Activated CD8-positive, alpha-beta memory T cell treated with anti-CD3 and anti-CD28 coated beads, Interleukin-2, amount 50 U/mL, for 1 hour (primary cell): ENCODE measurements around the gene CCDC51.
"Not testable (repeated sequence)": the region's sequence is repeated elsewhere in the genome, so short reads cannot be mapped to it uniquely, and the experiment has no call there.

Source experiments
- DNase-seq: peaks from one replicate; pipeline ENCODE4 v3.0.0-alpha.2; 2020; ENCODE audit errors: extremely low read depth

The CCDC51 gene

GRCh38 chr3:48405971-48406370 is 33.9 kb downstream of the CCDC51 start:
- DNase-seq: no peak

DNA sequence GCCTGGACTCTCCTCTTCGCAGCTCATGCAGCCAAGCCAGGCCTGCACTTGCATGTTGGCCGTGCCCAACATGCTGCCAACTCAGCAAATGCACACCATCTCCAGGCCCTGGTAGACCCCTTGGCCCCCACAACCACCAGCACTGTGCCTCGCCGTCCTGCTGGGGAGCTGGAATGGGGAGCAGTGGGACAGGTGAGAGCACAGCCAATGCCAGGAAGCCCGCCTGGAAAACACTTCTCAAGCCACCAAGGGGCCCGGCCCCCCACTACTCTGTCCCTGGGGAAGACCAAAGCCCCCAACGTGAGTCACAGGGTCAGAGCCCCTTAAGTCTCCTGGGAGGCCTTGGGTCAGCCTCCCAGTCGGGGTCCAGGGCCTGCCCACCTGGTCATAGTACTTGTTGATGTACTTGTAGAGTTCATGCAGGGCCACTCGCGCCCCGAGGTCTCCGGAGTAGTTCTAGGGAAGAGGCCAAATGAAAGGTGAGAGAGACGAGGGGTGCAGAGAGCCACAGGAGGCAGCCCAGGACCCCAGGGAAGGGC is 34.5 kb downstream of the CCDC51 start:
- DNase-seq: no peak

DNA sequence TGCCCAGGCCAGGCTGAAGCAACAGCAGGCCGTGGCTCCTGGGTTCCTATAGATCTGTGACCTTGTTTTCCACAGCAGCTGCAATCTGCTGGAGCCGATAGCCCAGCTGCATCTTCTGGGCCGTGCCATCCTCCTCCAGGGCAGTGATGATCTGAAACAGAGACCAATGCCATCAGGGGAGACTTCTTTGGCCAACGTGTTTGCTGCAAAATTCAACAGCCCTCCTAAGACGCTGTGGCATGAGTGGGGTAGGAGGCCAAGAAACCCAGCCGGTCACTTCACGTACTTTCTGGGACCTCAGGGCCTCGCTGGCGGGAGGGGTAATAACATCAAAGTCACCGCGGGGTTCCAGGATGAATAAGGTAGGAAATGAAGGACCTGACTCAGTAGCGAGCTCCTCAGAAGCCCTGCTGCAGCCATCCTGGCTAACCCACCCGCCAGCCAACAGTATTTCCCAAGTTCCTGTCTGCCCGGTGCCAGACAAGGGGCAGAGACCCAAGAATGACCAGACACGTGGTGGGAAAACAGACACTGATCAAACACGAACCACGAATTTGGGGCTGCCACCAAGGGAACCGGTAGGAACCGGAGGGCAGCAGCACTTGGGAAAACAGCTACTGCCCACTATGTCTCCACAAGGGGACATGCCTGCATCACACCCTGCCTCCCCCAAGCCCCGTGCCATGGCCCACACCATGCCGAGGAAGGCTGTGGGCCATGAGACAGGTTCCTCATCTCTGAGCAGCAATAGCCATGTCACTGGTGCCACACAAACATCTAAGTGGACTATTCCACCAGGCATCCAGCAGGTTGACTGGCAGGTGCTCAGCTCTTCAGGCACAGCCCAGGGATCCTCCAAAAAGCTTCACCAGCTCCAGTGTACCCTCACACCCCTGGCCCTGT is 35.2 kb downstream of the CCDC51 start:
- no peak for DNase-seq

- DNase-seq: no peak
These were observed 36.1 kb downstream of the CCDC51 start for GRCh38 chr3:48403533-48404439.

- no peak for DNase-seq
These were observed 37.0 kb downstream of the CCDC51 start for GRCh38 chr3:48402907-48403306.

GRCh38 chr3:48402281-48402732 is 37.6 kb downstream of the CCDC51 start:
- no peak for DNase-seq

DNA sequence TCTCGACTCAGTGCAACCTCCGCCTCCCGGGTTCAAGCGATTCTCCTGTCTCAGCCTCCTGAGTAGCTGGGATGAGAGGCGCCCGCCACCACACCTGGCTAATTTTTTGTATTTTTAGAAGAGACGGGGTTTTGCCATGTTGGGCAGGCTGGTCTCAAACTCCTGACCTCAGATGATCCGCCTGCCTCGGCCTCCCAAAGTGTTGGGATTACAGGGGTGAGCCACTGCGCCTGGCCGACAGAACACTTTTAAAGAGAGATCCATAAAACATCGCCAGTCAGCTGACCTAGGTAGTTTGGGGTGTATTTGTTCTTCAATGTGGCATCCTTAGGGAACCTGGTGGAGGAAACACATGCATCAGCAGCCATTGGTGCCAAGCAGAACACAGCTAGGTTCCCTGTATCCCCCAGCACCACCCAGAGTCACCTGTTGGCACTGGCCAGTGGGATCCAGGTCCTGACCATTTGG is 38.5 kb downstream of the CCDC51 start:
- DNase-seq: not testable (repeated sequence)

DNA sequence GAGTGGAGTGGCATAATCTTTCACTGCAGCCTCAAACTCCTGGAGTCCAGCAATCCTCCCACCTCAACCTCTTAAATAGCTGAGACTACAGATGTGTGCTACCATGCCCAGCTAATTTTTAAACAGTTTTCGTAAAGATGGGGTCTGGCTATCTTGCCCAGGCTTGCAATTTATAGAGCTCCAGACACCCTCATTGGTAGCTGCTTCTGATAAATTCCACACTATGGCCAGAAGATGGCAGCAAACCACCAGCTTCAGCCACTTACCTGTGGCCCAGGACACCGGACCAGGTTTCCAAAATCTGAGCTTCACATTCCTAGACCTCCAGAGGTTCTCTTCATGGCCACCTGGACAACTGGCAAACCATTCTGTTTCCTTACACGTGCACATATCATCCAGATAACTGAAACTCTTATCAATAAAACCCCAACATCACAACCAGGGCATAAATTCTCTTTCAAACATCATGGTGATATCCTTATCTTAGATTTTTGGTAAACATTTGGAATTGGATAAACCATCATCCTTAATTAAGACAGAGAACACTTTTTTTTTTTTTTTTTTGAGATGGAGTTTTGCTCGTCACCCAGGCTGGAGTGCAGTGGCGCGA is 39.0 kb downstream of the CCDC51 start:
- DNase-seq: peak; percentile 28

DNA sequence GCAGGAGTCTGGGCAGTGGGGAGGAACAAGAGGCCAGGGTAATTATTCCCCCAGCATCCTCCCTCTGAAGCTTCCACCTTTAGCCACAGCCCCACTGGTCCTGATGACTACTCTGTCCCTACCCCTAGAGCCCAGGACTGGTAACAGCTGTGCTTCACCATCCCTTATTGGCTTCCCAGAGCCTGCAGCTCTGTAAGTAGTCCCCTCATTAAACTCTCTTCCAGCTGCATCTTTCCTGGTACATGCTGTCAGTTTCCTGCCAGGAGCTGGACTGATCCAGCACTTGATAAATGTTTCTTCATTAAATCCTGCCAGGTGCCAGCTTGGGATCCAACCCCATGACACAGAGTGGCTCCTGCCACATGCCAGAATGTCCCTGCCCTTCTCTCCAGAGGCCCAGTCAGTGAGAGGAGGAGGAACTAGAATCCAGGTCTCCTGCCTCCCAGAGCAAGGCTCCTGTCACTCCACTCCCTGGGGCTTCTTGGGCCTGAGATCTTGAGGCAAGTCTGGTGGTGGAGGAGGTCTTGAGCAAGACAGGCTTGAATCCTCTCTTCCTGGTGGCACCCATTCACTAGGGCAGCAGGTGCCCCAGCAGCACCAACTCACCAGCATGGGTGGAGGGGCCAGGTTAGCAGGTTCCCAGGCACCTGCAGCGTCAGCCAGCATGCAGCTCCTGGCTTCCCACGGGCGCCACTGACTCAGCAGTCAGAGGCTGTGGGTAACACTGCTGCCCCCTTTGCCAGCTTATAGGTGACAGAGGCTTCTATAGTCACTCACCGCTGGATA is 40.3 kb downstream of the CCDC51 start:
- DNase-seq: no peak

GRCh38 chr3:48398701-48399386 is 41.1 kb downstream of the CCDC51 start:
- no peak for DNase-seq

DNA sequence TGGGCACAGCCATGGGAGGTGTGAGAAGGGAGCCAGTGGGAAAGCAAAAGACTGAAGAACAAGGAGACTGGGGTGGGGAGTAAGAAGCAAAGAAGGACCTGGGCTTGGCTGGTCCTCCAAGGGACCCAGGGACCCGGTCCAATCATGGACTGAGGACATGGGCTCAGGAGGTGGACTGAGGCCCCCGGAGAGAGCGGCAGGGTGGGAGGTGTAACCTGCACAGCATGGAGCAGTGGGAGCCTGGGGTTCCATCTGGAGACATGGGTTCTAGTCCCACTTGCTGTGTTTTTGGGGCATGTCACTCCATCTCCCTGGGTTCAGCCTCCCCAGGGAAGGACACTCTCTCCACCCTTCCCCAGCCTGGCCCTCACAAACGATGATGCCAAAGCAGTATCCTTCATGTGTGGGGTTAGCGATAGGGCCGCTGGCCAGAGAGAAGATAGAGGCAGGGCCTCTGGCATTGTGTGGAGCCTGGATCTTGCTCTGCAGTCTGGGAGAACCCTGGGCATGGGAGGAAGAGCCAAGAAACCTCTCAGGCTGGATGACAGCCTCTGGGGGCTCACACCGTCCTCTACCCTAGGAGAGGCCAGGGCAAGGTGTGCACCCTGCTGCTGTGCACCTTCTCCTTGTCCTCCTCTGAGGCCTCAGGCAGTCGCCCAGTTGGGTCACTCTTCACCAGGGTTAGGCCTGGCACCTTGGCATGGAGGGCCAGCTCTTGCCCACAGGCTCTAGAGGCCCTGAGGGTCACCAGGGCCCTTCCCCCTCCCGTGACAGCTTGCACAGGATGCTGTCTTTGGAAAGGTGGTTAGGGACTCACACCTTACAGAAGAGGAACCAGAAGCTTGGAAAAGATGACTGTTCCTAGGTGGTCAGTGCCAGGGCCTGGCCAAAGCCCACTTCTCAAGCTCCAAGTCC is 41.9 kb downstream of the CCDC51 start:
- no peak for DNase-seq

DNA sequence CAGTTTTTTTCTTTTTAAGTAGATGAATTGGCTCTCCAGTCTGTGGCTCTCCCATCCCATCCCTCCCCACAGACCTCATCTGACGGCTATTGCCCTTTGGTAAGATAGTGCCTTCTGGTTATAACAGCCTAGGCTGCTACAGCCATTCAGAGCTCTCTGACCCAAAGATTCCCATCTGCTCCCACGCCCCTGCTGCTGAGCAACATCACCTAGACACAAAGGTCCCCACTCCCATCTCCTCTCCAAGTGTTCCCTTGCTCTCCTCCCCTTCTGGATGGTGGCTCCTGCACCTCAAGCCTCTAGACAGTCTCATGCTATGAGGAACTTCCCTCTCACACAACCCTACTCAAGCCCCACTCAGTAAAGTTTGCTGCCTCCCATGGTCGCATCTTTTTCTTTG is 44.2 kb downstream of the CCDC51 start:
- no peak for DNase-seq

DNA sequence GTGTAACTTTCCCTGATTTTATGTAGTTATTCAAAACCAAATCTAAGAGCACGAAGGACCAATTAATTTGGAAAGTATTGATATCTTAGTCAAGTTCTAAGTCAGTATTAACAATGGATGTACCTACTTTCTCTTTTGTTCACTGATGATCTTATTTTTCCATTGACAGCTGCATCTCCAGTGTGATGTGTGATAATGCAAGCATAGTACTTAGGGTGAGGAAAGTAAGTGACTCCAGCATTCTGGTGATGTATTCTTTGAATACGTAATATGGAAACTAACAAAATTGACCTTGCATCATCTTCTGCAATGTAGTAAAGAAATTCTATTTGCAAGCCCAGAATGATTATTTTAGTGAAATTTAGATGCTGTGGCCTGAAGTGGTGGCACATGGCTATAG is 45.5 kb downstream of the CCDC51 start:
- no peak for DNase-seq

GRCh38 chr3:48388966-48389365 is 51.0 kb downstream of the CCDC51 start:
- no peak for DNase-seq

- no peak for DNase-seq
These were observed 52.3 kb downstream of the CCDC51 start for GRCh38 chr3:48387634-48388033.
